Measurements from ENCODE around the gene PGM5.

GRCh38 chr9:68418259-68418845 is 61.9 kb downstream of the PGM5 start:
- TF ChIP-seq CTCF (IDR thresholded peaks at IDR 0.05; ENCODE audit: low read length) (no peak), EZH2 (optimal IDR thresholded peaks at IDR 0.05; ENCODE audit: low read depth, low read length) (no peak)

Data from MM.1S (cell line).